HL-60 (cell line): ENCODE measurements around the gene TMEM242.

Experiments used
- DNase-seq, 2 experiments: peaks; one replicate each; pipeline ENCODE4 v3.0.0-alpha.2; 2010 to 2020; ENCODE audit warnings: low read depth in 1 of 2, low spot score in 1 of 2
- H3K27ac ChIP-seq: fragments of 250-450 bp; sonication (Bioruptor Pico); replicated peaks from 2 replicates; pipeline ENCODE4 v1.5.1; 2020; ENCODE audit warnings: mild to moderate bottlenecking, moderate library complexity
- H3K27me3 ChIP-seq: fragments of 250-450 bp; sonication (Bioruptor Pico); 2 replicates; pipeline ENCODE4 v1.5.1; 2021; ENCODE audit warnings: mild to moderate bottlenecking, moderate library complexity; ENCODE audit not compliant: insufficient read depth, poor library complexity, severe bottlenecking
- H3K4me3 ChIP-seq: replicated peaks from 2 replicates; pipeline ENCODE4 v1.5.1; 2011; ENCODE audit warnings: mild to moderate bottlenecking, control low read depth, low read length; ENCODE audit not compliant: insufficient read depth
- CTCF ChIP-seq: IDR thresholded peaks from one replicate; pipeline ENCODE4 v1.5.1; 2011; ENCODE audit warnings: low read length, control low read depth, inconsistent platforms; ENCODE audit not compliant: insufficient read depth
- GABPA ChIP-seq: IDR thresholded peaks from 2 replicates; pipeline ENCODE4 v1.6.1; 2012; ENCODE audit warnings: low read depth
- POLR2AphosphoS5 ChIP-seq: IDR thresholded peaks from 2 replicates; pipeline ENCODE4 v1.6.1; 2012; ENCODE audit warnings: low read depth
- SPI1 ChIP-seq: IDR thresholded peaks from 2 replicates; pipeline ENCODE4 v1.6.1; 2012; ENCODE audit warnings: low read depth, mild to moderate bottlenecking, borderline replicate concordance
- TF ChIP-seq, protein P1 (sequence below): IDR thresholded peaks from 2 replicates; pipeline ENCODE4 v1.6.1; 2012; ENCODE audit warnings: low read depth; ENCODE audit not compliant: insufficient replicate concordance

Gene TMEM242

DNA sequence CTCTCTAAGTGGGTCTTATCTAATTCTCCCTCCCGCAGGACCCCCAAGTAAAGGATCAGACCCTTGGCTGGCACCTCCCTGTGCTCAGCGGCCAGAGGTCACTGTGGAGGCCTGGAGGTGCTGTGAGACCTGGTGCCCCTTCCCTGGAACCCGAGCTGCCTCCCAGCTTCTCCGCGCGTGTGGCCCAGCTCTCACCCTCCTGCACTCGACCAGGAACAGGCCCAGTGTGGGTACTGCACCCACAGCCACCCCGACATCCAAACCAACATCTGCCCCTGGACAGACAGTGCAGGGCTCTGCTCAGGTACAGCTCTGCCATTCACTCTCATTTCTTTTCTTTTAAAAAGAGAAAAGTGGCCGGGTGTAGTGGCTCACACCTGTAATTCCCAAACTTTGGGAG, 42.4 kb downstream of the TMEM242 start:
- no peak for DNase-seq
- Histone ChIP-seq H3K27me3 (no peaks in the 10 kb centered on the region), H3K27ac (no peak overlapping the region), H3K4me3 (no peak overlapping the region)
- TF ChIP-seq GABPA (no peak), CTCF (no peak), SPI1 (no peak), POLR2AphosphoS5 (no peak)
- TF ChIP-seq, protein P1, sequence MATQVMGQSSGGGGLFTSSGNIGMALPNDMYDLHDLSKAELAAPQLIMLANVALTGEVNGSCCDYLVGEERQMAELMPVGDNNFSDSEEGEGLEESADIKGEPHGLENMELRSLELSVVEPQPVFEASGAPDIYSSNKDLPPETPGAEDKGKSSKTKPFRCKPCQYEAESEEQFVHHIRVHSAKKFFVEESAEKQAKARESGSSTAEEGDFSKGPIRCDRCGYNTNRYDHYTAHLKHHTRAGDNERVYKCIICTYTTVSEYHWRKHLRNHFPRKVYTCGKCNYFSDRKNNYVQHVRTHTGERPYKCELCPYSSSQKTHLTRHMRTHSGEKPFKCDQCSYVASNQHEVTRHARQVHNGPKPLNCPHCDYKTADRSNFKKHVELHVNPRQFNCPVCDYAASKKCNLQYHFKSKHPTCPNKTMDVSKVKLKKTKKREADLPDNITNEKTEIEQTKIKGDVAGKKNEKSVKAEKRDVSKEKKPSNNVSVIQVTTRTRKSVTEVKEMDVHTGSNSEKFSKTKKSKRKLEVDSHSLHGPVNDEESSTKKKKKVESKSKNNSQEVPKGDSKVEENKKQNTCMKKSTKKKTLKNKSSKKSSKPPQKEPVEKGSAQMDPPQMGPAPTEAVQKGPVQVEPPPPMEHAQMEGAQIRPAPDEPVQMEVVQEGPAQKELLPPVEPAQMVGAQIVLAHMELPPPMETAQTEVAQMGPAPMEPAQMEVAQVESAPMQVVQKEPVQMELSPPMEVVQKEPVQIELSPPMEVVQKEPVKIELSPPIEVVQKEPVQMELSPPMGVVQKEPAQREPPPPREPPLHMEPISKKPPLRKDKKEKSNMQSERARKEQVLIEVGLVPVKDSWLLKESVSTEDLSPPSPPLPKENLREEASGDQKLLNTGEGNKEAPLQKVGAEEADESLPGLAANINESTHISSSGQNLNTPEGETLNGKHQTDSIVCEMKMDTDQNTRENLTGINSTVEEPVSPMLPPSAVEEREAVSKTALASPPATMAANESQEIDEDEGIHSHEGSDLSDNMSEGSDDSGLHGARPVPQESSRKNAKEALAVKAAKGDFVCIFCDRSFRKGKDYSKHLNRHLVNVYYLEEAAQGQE, result no peak

DNA sequence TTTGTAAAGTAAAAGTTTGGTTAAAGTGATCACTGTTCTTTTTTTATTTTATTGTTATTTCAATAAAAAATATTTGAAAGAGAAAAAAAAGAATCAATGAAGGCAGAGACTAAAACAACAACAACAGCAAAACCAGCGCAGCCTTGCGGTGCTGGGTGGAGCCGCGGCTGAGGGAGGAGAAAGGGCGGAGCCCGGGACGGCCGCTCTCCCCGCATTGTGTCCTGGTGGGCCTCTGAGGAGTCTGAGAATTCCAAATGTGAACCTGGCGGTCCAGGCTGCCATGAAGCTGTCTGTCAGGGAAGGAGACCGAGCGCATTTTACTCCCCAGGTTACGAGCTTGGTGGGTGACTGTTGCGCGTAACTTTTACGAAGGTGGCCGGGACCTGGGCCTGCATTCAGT, 43.2 kb downstream of the TMEM242 start:
- no peak overlapping the region for H3K27ac ChIP-seq
- no peak for TF ChIP-seq CTCF
- TF ChIP-seq, protein P1, result no peak
- TF ChIP-seq POLR2AphosphoS5, result no peak
- no peak for TF ChIP-seq SPI1
- no peak for TF ChIP-seq GABPA
- DNase-seq, result no peak
- H3K4me3 ChIP-seq, result no peak overlapping the region
- no peaks in the 10 kb centered on the region for H3K27me3 ChIP-seq

DNA sequence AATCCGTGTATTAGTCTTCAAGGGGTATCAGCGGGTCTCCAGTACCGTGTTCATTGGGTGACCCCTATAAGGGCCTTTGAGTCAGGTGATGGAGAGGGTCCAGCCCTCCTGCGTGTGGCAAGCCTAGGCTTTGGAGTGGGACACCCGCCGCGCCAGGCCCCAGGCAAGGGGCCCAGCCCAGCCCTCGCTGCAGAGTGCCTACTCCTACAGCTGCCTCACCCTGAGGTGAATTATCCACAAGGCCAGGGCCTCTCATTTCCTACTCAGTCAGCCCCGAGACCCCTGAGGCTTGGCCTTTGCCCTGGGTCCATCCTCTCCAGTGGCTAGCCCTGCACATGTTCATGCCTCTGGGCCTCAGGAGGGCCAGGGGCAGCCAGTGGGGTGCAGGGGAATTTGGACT, 45.1 kb downstream of the TMEM242 start:
- no peak overlapping the region for H3K4me3 ChIP-seq
- TF ChIP-seq POLR2AphosphoS5 (no peak), GABPA (no peak), CTCF (no peak), SPI1 (no peak)
- TF ChIP-seq, protein P1, result no peak
- H3K27ac ChIP-seq, result no peak overlapping the region
- DNase-seq, result no peak
- H3K27me3 ChIP-seq, result peaks cover 12% of the 10 kb centered on the region
